Activated T-helper 9 cell treated with anti-CD3 and anti-CD28 coated beads, Interleukin-2, amount 50 U/mL, for 16 hours (primary cell): ENCODE data around the gene FAM117A.

Source experiments
- DNase-seq: peaks from one replicate; pipeline ENCODE4 v3.0.0-alpha.2; 2020; ENCODE audit warnings: low read depth

The FAM117A gene

DNA sequence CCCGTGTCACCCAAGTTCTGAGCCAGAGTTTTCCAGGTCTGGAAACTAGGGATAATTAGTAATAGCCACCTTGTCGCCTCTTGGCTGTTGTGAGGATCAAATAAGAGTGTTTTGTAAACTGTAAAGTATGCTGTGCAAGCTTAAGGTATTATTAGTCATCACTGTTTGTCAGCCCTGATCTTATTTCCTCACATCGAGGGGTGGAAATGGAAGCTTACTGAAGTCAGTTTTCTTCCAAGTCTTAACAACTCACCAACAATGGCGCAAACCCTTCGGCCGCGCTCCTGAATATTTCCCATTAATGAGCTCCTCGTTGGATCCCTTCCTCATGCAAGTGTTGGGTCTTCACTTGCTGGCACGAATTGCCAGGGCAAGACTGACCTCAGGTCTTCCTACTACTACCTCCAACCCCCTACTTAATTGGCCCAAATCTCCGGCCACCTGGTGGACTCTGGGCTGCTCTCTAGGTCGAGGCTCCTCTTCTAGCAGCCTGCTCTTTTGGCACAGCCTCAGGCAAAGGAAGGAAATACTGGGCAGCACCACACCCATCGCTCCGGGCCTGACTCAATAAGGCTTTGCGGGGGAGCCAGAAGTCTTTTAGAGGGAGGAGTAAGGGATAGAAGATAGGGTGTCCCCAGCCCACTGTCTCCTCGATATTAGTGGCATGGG, 55.3 kb downstream of the FAM117A start:
- no peak for DNase-seq

DNA sequence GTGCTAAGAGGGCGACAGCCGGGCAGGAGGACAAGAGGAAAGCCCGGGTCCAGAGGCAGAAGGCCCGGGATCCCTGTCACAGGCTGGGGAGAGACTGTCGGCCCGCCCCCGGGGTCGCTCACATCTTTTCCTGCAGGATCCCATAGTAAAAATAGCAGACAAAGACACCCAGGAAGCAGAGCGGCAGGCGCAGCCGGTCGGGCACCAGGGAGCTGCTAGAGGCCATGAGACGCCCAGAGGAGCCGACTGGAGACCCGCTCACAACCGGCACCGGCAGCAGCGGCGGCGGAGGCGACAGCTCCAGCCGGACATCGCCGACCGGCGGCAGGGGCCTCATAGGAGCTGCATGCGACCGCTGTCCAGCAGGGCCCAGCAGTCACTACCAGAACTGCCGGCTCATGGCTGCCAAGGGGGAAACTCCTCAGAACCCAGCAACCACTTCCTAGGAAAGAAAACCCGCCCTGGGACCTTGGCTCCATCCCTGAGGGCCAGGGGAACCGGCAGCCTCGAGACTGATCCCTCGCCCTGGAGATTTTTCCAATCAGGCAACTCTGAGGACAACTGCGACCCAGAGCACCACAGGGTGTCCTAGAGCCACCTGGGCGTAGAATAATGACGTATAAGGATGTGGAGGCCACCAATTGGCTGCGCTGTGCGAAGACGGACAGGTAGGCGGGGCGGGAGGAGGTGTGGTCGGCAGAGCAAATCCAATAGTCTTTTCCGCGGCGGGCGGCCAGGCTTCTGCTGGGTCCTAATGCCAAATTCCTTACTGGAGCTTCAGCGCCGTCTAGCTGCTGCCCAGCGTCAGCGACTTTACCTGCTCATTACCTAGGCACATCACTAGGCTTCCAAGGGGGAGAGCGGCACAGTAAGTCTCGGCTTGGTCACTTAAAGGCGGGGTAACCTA, 56.1 kb downstream of the FAM117A start, which contains the start of gene SLC35B1:
Gene SLC35B1, minus strand, starts transcription at position 357 of the 907 bp plus-strand sequence. Its CDS starts 131 bp downstream, at position 226.
- peak; percentile 97 for DNase-seq

DNA sequence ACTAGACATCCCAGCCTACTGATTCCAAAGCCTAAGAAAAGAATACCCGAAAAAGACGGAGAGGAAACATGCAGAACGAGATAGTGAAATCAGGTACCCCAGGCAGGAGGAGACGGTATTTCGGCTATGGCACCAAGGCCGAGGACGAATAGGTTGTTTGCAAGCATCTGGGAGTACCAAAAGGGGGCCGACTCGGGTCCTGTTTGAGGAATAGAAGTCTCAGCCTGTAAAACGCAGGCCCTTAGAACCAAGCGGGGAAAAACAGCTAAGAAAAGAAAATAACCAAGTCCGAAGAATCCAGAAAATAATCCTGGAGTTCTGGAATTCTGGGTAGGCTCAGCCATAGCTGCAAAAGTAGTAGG, 56.7 kb downstream of the FAM117A start:
- no peak for DNase-seq

DNA sequence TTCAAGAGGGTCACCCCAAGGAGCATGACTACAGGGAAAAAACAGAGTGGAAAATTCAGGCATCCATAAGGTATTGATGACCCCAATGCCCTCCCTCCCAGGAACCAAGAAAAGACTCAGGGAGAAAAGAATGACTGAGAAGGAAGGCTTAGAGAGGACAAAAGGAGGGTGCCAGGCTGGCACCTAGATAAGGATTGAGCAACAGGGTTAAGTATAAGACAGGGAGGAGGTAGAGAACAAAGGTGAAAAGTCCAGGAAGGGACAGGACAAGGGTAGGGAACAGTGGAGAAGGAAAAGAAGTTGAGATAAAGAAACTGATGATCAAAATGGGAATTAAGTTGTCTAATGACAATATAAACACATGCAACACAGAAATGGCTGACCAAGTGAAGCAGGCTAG, 58.7 kb downstream of the FAM117A start:
- no peak for DNase-seq

DNA sequence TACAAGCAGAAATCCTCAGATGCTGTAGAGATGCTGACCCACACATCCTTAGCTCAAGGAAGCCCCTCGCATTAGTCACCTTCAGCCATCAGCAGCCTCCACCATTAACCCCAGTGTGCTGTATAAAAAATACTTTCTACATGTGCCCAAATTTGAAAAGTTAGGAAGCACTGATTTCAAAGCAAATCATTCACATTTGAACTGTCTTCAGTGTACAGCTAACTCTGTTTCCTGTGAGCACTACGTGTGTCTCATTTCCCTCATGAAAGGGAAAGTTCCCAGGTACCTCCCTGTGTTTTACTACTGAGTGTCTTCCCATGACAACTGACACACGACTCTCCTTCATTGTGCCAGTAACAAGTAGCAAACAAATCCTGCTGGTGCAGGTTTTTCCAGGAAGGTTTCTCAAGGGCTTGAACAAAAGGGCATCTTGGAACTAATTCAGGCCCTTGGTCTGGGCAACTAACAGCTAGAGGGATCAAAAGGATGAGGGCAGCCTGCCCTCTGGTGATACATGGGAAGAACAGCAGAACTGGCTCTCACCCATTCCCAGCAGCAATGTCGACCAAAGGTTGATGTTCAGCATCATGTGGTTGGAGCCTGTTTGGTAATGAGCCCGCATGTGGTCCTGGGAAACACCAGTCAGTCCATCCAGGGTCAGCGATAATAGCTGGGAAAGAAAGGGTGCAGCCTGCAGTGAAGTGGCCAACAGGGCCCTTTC, 60.2 kb downstream of the FAM117A start:
- DNase-seq: no peak

DNA sequence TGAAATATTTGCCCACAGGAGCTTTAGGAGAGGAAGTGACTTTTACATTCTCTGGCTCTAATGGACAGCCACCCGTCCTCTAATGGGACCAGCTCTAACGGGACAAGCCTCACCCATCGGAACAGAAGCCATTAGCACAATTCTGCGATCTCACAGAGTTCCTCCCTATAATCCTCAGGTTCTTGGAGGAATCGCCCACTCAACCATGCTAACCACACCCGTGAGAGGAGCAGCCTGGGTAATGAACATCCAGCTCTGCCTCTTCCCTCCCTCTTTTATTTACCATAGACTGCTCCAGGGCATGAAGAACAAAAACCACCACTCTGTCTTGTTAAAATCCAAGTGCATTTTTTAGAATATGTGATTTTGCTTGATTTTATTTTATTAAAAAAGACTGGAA, 63.0 kb downstream of the FAM117A start:
- no peak for DNase-seq

DNA sequence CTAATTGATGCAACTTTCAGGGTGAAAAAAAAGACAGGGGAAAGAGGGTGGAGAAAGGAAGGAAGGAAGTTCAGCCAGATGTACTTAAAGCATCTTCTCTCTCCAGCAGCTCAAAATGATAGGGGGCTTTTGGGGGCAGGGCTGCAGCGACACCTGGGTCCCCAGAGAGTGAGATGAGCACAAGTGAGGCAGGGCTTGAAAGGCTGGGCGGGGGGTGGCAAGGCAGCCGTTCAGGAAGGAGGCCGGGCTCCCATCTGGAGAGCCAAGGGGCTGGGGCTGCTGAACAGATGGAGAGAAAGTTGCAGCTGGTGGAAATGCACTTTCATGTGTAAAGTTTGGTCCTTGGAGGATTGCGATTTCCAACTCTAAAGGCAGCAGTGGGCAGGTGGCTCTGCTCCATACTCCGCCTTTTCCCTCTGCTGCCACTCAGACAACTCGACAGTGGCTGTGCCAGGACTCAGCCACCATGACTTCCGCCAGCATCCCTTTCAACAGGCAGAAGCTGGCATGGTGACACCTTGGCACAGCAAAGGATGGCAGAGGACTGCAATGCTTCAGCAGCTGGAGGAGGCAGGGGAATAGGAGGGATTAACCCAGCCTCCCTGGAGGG, 63.9 kb downstream of the FAM117A start:
- no peak for DNase-seq

DNA sequence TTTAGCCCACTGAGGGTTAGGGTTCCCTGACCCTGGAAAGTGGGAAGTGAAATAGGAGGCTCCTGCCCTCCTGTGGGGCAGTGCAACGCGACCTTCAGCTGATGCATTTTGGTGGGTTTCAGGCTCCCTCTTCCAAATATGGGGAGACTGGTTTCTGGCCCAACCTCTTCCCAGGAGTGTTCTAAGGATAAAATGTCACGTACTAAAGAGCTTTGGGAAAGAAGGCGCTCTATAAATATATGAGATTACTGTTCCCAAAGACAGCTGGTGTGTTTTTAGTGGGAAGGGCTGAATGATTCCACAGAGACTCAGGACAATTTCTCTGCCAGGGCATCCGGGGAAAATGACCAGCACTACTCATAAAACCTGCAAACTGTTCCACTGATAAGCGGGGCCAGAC, 65.9 kb downstream of the FAM117A start:
- DNase-seq: no peak

DNA sequence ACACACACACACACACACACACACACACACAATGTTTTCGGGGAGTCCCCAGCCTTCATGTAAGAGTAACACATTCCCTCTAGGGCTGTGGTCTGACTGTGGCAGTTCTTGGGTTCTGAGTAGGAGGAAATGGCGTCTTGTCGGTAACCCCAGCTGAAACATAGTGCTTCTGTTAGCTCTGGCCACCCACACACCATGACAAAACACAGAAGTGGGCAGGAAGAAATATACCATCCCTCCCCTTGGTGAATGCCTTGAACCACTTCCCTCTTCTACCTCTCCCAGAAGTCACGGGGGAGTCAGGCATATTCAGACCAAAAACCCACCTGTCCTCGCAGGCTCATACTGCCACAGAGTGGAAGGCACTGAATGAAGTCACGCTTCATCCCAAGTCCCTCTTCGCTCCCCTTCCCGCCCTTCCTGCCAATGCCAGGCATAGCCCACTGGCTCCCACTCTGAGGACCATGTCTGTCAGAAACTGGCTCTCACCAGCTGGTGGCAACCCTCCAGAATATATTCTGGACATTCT, 67.6 kb downstream of the FAM117A start:
- DNase-seq: peak; percentile 63

DNA sequence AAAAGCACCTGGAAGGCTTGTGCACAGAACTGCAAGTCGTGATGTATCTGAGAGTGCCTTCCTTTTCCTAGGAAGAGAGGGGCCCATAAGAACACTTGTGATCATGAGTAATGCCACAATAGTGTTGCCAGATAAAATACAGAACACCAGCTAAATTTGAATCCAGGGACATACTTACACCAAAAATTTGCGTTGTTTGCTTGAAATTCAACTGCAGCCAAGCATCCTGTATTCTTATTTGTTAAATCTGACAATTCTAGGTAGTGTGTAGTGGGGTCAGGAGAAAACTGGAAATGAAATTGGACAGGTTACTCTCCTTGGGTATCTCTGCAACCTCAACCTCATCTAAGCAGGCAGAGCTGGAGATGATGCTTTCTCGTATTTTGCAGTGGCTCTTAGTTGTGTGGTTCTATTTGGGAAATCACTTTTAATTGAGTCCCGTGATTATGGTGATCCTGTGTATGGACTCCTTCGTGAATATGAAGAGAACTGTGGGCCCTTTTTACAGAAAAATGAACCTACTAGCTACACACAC, 68.2 kb downstream of the FAM117A start:
- DNase-seq: no peak

DNA sequence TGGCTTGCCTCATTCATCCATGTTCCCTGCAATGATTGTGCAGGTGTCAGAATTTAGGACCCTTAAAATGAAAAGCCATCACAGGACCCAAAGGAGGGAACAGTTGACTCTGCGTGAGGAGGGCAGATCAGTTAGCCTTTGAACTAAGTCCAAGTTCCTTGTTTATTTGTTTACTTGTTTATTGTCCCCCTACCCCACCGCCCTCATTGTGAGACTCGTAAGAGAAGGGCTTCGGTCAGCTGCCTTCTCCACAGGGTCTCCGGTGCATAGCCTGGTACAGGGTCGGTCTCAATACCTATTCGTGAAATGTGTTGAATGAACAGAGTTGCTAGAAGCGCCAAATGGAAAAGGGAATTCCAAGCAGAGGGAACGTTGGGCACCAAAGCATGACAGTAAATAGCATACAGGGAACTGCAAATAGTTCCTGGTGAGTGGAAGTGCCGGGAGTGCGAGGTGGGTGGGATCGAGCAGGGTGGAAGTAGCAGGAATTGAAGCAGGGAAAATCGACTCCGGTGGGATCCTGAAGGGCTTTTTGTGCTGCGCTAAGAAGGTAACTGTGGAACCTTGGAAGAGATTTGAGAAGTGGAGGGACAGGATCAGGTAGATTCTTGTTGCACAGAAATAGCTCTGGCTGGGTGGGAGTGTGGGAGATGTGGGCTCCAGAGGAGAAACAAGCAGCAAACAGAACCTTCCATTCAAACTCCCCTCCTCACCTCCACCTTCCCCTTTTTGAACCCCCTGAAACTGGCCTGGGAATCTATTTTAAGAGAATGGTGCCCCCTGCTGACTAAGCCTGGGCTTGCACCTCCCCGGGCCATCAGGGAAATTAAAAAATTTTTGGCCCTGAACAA, 68.9 kb downstream of the FAM117A start:
- DNase-seq: peak; percentile 53

DNA sequence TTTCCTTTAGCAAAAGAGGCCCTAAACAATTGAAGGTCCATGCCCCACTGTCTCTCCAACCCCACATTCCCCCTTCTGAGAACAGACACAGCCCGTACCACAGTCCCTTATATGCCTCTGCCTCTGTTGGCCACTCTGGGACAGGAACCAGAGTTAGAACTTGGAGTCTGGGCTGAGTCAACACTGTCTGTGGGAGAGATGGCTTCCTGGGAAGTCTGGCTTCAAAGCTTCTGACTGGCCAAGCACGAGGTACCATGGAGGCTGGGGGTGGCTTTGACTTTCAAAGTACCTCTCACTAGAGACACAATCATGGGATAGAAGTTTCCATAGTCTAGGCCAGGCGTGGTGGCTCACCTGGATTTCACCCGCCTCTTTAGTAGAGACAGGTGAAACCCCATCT, 71.2 kb downstream of the FAM117A start:
- no peak for DNase-seq

DNA sequence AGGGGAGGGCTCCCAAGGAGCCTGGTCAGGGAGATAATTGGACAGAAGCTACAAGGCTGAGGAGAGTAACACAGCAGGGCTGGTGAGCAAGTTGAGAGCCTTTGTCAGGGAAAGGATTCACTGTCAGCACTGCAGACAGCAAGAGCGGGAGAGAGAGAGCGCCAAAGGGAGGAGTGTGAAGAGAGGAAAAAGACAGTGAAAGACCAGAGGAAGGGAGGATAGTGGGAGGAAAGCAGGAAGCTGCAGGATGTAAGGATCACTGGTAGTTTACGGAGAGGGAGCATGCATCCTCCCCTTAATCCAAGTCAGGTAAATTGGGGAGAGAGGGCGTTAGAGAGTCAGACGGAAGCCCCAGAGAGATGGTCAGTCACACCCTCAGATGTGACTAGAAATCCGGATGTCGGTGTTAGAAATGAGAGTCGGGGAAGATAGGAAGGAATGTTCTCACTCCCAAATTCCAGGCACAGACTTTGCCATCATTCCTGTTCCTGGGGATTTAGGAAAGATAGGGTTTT, 72.2 kb downstream of the FAM117A start:
- no peak for DNase-seq

DNA sequence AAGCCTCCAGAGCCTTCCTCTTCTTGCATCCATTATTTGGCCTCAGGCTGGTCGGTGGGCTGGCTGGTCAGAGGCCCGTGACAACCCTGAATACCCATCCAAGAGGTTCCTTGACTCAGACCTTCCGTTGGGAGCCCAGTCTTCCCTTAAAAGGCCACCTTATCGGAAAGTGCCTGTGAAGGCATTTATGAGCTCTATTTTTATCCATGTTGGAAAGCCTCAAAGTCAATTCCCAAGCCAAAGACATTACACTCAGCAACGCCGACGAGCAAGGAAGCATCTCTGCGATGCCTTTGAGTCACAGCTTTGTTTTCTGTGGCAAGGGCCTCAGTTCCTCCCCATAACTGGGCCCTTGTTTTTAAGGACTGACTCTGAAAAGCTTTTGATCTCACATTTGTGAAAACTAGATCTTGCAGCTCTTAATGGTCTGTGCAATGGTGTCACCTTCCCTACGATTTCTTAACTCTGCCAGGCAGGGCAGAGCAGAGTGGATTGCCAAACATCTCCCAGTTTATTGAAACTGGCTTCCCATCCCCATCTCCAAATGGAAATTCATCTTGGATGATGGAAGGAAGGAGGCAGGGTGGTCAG, 72.8 kb downstream of the FAM117A start:
- no peak for DNase-seq

DNA sequence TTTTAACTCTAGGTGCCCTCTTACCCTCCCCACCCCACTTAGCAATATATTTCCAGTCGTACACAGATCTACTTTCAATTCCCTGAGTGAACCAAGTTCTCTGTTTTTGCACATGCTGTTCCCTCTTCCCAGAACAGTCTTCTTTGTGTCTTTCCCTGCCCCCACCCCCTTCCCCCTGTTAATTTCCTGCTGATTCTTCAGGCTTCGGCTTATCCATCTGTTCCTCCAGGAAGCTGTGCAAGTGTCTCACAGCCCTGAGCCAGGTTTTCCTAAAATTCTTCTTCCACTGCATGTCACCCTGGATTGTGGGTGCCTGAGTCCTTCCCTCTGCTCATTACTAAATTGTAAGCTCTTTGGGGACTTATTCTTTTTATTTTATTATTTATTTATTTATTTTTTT, 73.7 kb downstream of the FAM117A start:
- no peak for DNase-seq

DNA sequence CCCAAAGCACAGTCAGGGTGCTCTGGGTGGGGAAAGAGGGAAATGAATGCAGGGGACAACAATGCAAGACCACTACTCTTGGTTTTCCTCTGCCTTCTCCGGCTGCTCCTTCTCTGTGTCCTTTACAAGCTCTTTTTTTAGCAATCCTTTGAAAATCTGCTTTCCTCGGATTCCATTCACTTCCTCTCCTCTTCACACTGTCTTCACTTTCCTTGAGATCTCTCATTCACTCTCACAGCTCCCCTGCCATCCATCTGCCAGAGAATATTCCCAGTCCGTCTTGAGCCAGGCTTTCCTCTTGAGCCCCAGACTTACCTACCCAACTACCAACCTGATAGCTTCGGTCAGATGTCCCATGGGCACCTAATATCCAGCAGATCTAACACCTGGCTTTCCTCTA, 75.1 kb downstream of the FAM117A start:
- DNase-seq: no peak

DNA sequence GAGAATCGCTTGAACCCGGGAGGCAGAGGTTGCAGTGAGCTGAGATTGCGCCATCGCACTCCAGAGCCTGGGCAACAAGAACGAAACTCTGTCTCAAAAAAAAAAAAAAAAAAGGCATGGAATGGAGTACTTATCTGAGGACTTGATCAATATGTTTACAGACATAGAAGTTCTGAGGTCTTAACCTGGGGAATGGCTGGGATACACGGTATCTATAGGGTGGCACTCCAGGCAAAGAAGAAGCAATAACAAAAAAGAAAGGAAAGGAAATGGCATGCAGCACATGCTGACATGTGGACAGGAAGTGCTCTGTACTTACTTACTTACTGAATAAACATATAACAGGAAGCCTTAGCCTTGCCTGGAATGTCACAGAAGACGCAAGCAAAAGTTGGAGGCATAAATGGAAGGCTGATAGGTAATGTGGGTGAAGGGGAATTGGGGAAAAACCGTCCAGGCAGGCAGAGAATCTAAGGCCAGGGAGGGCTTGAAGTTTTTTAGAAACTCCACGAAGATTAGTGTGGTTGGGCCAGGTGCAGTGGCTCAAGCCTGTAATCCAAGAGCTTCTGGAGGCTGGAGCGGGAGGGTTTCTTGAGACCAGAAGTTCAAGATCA, 75.9 kb downstream of the FAM117A start:
- DNase-seq: no peak

DNA sequence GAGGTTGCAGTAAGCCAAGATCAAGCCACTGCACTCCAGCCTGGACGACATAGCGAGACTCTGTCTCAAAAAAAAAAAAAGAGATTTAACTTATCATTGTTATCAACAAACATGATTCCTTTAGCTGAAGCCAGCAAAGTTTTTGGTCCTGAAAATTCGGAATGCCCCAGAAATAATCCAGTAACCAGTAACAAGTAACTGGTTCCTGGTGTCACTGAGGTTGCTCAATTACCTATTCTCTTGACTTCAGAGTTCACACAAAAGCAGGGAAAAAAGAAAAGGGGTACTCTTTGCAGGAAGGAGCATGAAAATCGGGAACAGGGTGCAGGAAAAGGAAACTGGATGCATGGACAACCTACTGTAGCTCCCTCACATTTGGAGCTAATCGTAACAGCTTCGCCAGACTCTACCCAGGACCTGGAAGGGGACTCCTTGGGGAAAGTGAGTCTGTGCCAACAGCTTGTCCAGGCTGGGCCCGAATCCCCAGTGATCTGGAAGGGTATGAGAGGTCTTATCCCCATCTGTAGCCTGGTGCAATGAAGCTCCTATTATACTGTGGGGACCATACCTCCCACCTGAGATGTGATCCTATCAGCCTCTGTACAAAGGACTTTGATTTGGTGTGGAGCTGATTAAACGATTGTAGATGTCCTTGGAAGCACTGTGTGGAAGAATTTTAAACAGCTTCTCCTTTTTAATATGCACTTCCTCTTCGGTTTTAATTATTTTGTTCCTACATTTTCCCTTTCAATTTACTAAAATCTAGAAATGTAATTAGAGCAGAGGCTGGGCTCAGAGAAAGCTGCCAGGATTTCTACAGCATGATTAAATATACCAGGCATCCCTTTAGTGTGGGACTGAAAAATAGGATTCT, 82.6 kb downstream of the FAM117A start:
- DNase-seq: no peak

DNA sequence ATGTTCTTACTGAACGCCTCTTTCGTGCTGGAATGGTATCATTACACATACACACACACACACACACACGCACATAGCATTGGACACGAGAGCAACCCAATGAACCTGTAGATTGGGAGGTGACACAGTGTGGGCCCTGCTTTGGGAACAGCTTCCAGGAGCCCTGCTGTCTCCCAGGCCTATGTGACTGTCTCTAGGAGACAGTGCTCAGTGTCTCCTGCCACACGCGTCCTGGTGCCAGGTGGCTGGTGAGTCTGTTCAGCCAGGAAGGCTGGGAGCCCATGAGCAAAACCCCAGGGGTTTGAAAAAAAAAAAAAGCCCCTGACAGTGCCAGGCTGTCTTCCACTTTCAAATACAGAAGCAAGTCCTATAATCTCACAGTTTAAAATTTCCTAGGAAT, 83.6 kb downstream of the FAM117A start:
- DNase-seq: no peak
